Subcutaneous preadipocyte (primary cell): ENCODE measurements around the gene ERVW-1. TPM values are rescaled to one million over a fixed set of nuclear protein-coding genes. Genes with fewer than 3 reads are reported as not detected.

Experiments used
- total RNA-seq: library from RNA; depleted of rRNA; stranded (reverse); fragments of >200 nt; gene quantifications from 2 replicates; pipeline ENCODE4 v1.2.3, GENCODE V29; 2012

Gene ERVW-1, protein sequence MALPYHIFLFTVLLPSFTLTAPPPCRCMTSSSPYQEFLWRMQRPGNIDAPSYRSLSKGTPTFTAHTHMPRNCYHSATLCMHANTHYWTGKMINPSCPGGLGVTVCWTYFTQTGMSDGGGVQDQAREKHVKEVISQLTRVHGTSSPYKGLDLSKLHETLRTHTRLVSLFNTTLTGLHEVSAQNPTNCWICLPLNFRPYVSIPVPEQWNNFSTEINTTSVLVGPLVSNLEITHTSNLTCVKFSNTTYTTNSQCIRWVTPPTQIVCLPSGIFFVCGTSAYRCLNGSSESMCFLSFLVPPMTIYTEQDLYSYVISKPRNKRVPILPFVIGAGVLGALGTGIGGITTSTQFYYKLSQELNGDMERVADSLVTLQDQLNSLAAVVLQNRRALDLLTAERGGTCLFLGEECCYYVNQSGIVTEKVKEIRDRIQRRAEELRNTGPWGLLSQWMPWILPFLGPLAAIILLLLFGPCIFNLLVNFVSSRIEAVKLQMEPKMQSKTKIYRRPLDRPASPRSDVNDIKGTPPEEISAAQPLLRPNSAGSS
- not detected in 2 replicates for total RNA-seq

DNA sequence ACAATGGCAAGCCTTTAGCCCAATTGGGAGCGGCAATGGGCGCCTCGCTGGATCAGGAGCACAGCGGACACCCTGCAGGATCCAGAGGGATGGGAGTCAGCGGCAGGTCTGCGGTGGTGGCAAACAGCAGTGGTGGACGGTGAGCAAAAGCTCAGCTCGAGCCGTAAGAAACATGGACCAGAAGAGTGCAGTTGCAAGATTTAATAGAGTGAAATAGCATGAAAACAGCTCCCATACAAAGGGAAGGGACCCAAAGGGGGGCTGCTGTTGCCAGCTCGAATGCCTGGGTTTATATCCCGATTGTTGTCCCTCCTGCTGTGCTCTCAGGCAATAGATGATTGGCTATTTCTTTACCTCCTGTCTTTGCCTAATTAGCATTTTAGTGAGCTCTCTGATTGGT lies at the start of gene ERVW-1:
Gene ERVW-1, minus strand, starts transcription at position 266 of the 400 bp plus-strand sequence. CDS start 7,565 bp downstream, outside the sequence.

GRCh38 chr7:92447345-92448204 lies 30.2 kb downstream of the ERVW-1 start, which contains the start of gene GATAD1:
GATAD1 (plus strand) TSS chr7:92447482; CDS start chr7:92447730, 248 bp downstream.

Other genes starting within 250 kb of the ERVW-1 start
- 38.6 and 42.0 TPM in 2 replicates for gene KRIT1, start 232.0 kb downstream of the ERVW-1 start, total RNA-seq
- gene ANKIB1, start 232.0 kb downstream of the ERVW-1 start, total RNA-seq, result 37.5 and 47.9 TPM in 2 replicates
- gene GATAD1, start 30.5 kb downstream of the ERVW-1 start, total RNA-seq, result 23.5 and 28.5 TPM in 2 replicates
- gene PEX1, start 50.6 kb upstream of the ERVW-1 start, total RNA-seq, result 14.7 and 17.8 TPM in 2 replicates
- 6.3 and 7.3 TPM in 2 replicates for gene RBM48, start 50.8 kb upstream of the ERVW-1 start, total RNA-seq
- 14.7 and 19.5 TPM in 2 replicates for gene FAM133B, start 112.4 kb upstream of the ERVW-1 start, total RNA-seq